Measurements from ENCODE around the gene RALGDS. TPM values are rescaled to one million over a fixed set of nuclear protein-coding genes. Genes with fewer than 3 reads are reported as not detected.

The RALGDS gene
- total RNA-seq, 1 donor from 2014 or later = 19.0 TPM

GRCh38 chr9:133125941-133126696 is 5.1 kb upstream of the RALGDS start:
- Mint-ChIP-seq H3K36me3 (ENCODE audit: low read depth) (peaks cover 1% of the 10 kb centered on the region), H3K9me3 (ENCODE audit: low read depth) (no peaks in the 10 kb centered on the region), H3K4me3 (ENCODE audit: unreplicated experiment) (peak overlapping the region; percentile 49), H3K27ac (ENCODE audit: unreplicated experiment) (peak overlapping the region; percentile 77), H3K4me1 (ENCODE audit: low read depth) (peaks cover 18% of the 10 kb centered on the region), H3K27me3 (ENCODE audit: low read depth) (peaks cover 12% of the 10 kb centered on the region)
- no peak for TF ChIP-seq CTCF (IDR thresholded peaks at IDR 0.05)
- no peak for DNase-seq (ENCODE audit: low spot score)

- Mint-ChIP-seq H3K27me3 (ENCODE audit: low read depth) (peaks cover 9% of the 10 kb centered on the region), H3K4me1 (ENCODE audit: low read depth) (peaks cover 25% of the 10 kb centered on the region), H3K9me3 (ENCODE audit: low read depth) (no peaks in the 10 kb centered on the region)
These were observed 3.9 kb upstream of the RALGDS start for GRCh38 chr9:133124907-133125275.

DNA sequence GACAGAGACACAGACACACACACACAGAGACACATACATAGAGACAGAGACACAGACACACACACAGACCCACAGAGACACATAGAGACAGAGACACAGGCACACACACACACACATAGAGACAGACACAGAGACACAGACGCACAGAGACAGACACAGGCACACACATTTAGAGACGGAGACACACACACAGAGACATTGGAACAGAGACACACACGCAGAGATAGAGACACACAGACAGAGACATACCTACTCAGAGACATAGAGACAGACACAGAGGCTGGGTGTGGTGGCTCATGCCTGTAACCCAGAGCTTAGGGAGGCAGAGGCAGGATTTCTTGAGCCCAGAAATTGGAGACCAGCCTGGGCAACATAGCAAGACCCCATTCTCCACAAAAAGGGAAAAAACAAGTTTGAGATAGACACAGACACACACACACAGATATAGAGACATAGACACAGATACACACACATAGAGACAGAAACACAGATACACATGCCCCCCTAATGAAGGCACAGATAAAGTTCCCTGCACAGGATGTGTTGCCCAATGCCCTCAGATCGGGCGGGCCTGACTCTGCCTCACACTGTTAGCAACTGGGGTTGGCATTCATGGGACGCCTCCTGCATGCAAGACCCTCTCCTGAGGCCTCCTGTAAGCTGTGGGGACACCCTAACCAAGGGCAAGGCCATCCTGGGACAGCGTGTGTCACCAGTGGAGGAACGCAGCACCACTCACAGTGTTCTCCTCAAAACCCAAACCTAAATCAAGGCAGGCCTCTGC is 3.3 kb upstream of the RALGDS start:
- H3K4me3 Mint-ChIP-seq (ENCODE audit: unreplicated experiment) = no peak overlapping the region
- TF ChIP-seq CTCF (IDR thresholded peaks at IDR 0.05) = no peak
- H3K9me3 Mint-ChIP-seq (ENCODE audit: low read depth) = no peaks in the 10 kb centered on the region
- no peak overlapping the region for H3K27ac Mint-ChIP-seq (ENCODE audit: unreplicated experiment)
- peaks cover 1% of the 10 kb centered on the region for H3K36me3 Mint-ChIP-seq (ENCODE audit: low read depth)
- peaks cover 26% of the 10 kb centered on the region for H3K4me1 Mint-ChIP-seq (ENCODE audit: low read depth)
- peaks cover 9% of the 10 kb centered on the region for H3K27me3 Mint-ChIP-seq (ENCODE audit: low read depth)
- DNase-seq (ENCODE audit: low spot score) = no peak

More at GRCh38 chr9:133124907-133125275, 3.9 kb upstream of the RALGDS start:
- Mint-ChIP-seq H3K27ac (ENCODE audit: unreplicated experiment) (no peak overlapping the region), H3K36me3 (ENCODE audit: low read depth) (peaks cover 1% of the 10 kb centered on the region), H3K4me3 (ENCODE audit: unreplicated experiment) (no peak overlapping the region)
- no peak for TF ChIP-seq CTCF (IDR thresholded peaks at IDR 0.05)
- DNase-seq (ENCODE audit: low spot score) = no peak

- Mint-ChIP-seq H3K36me3 (ENCODE audit: low read depth) (peaks cover 1% of the 10 kb centered on the region), H3K4me3 (ENCODE audit: unreplicated experiment) (no peak overlapping the region), H3K27me3 (ENCODE audit: low read depth) (peaks cover 9% of the 10 kb centered on the region), H3K27ac (ENCODE audit: unreplicated experiment) (no peak overlapping the region), H3K9me3 (ENCODE audit: low read depth) (no peaks in the 10 kb centered on the region), H3K4me1 (ENCODE audit: low read depth) (peaks cover 26% of the 10 kb centered on the region)
- no peak for TF ChIP-seq CTCF (IDR thresholded peaks at IDR 0.05)
- DNase-seq (ENCODE audit: low spot score) = no peak
These were observed 2.0 kb upstream of the RALGDS start for GRCh38 chr9:133122935-133123611.

- TF ChIP-seq CTCF (IDR thresholded peaks at IDR 0.05) = no peak
- Mint-ChIP-seq H3K4me1 (ENCODE audit: low read depth) (peaks cover 26% of the 10 kb centered on the region), H3K27me3 (ENCODE audit: low read depth) (peaks cover 9% of the 10 kb centered on the region), H3K36me3 (ENCODE audit: low read depth) (peaks cover 1% of the 10 kb centered on the region), H3K4me3 (ENCODE audit: unreplicated experiment) (no peak overlapping the region), H3K27ac (ENCODE audit: unreplicated experiment) (no peak overlapping the region), H3K9me3 (ENCODE audit: low read depth) (no peaks in the 10 kb centered on the region)
- DNase-seq (ENCODE audit: low spot score) = no peak
These were observed 1.5 kb upstream of the RALGDS start for GRCh38 chr9:133122605-133122934.

Measured in chondrocyte (in vitro differentiated cells).